ENCODE measurements around the gene ICAM3.

GRCh38 chr19:10335352-10335985, 4.0 kb downstream of the ICAM3 start:
- TF ChIP-seq TAF1 (IDR thresholded peaks at IDR 0.05; ENCODE audit: low read depth) (no peak), EP300 (IDR thresholded peaks at IDR 0.05; ENCODE audit: borderline replicate concordance) (no peak), MAX (IDR thresholded peaks at IDR 0.05) (no peak), YY1 (IDR thresholded peaks at IDR 0.05; ENCODE audit: low read depth) (no peak), ZBTB7A (IDR thresholded peaks at IDR 0.05; ENCODE audit: low read depth) (no peak)

All from Ishikawa (cell line).